Coronary artery (tissue), 2 donors: ENCODE results near the gene PRKAR1A.

ENCODE experiments used
- DNase-seq: peaks from one replicate; pipeline ENCODE4 v3.0.0-alpha.2; 2017; ENCODE audit warnings: low spot score
- H3K27ac ChIP-seq, 2 donors: fragments of 200-600 bp; sonication (generic); one replicate each; pipeline ENCODE4 v1.5.1; 2016 to 2019
- H3K4me3 ChIP-seq: fragments of 200-600 bp; sonication (generic); 2 replicates; pipeline ENCODE4 v1.5.1; 2016; ENCODE audit warnings: mild to moderate bottlenecking, moderate library complexity
- TF ChIP-seq, protein P1 (sequence below): fragments of 200-600 bp; sonication (generic); IDR thresholded peaks from one replicate; pipeline ENCODE4 v1.5.1; 2019; ENCODE audit warnings: antibody characterized with exemption

The PRKAR1A gene

DNA sequence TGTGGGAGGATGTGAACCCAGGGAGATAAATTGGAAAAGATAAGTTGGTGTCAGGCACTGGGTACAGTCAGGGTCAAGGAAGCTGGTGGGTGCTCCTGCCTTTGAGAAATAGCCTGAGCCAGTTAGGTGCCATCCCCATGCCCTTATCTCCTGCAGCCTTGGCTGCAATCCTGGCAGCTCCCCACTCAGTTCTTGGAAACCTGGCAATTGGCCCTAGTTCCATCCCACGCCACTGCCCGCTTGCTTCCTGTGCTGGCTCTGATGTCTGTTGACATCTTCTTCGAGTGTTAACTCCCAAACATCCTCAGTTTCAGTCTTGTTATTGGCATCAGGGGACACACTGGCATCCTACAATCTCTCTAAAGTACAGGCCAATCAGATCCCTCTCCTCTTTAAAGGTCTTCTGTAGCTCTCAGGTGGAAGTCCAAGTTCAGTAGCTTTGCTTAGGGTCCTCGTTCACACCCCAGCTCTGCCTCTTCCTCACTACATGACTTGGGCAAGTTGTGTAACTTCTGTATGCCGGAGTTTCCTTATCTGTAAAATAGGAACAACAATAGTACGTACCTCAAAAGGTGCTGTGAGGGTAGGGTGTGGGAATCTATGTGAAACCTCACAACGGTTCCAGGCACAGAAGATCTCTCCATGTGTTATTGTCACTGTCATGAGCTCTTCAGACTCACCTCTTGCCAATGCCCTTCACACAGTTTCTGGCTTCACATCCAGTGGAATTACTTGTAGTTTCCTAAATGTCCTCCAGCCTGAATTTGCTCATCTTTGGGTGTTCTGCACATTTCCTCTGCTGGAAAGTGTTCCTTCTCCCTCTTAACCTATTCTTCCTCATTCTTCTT is 13.5 kb upstream of the PRKAR1A start:
- TF ChIP-seq, protein P1, sequence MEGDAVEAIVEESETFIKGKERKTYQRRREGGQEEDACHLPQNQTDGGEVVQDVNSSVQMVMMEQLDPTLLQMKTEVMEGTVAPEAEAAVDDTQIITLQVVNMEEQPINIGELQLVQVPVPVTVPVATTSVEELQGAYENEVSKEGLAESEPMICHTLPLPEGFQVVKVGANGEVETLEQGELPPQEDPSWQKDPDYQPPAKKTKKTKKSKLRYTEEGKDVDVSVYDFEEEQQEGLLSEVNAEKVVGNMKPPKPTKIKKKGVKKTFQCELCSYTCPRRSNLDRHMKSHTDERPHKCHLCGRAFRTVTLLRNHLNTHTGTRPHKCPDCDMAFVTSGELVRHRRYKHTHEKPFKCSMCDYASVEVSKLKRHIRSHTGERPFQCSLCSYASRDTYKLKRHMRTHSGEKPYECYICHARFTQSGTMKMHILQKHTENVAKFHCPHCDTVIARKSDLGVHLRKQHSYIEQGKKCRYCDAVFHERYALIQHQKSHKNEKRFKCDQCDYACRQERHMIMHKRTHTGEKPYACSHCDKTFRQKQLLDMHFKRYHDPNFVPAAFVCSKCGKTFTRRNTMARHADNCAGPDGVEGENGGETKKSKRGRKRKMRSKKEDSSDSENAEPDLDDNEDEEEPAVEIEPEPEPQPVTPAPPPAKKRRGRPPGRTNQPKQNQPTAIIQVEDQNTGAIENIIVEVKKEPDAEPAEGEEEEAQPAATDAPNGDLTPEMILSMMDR: no peak
- no peak for DNase-seq
- H3K4me3 ChIP-seq: peak overlapping the region; percentile 31
- H3K27ac ChIP-seq: peak overlapping the region; percentile 13 to 57

DNA sequence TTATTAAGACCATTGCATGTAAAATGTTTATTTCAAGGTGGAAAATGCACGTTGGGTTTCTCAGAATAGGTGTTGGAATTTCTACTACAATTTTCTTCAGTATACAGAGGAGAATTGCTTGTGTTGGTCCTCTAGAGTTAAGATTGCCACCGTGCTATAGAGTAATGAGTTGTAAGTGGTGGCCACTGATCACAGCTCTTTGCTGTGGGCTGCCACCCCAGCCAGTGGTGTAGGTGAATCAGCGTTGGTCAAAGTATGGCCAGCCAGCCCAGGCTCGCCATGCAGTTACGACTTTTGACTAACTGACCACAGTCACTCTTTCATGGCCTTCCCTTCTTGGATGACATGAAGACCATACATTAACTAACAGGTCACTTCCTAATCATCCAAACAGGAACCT is 12.6 kb upstream of the PRKAR1A start:
- no peak for DNase-seq
- Histone ChIP-seq H3K27ac (no peak overlapping the region), H3K4me3 (no peak overlapping the region)
- TF ChIP-seq, protein P1: no peak

DNA sequence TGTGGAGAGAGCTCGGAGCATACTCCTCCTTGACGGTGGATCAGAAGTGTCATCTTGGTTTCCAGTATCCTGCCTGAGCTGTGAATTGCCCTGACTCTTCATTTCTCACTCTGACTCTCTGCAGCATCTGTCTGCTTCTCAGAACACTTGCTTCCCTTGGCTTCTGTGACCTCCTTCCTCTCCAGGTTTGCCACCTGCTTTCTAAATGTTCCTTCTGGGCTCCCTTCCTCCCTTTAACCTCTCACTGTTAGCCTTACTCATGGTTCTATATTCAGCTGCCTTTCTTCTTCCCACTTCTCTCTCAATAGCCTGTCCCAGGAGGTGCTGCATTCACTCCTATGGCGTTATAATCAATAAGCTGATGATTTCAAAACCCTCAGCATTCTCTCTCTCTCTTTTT is 11.2 kb upstream of the PRKAR1A start:
- TF ChIP-seq, protein P1: no peak
- DNase-seq: no peak
- H3K27ac ChIP-seq: no peak overlapping the region

DNA sequence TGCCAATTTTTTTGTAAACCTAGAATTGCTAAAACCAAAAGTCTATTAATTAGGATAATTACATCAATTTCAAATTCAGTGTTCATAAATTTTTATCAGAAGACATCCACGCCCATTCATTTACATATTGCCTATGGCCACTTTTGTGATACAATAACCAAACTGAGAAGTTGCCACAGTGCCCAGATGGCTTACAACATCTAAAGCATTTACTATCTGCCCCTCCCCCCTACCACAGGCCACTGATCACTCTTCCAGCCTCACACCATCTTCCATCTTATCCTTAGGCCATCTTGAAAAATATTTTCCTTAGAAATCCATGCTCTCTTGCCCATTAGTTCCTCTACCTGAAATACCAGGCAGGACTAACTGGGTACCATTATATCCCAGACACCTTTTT is 6.3 kb upstream of the PRKAR1A start:
- H3K27ac ChIP-seq: no peak overlapping the region
- TF ChIP-seq, protein P1: no peak
- no peak overlapping the region for H3K4me3 ChIP-seq
- DNase-seq: no peak

More for the DNA sequence above, 11.2 kb upstream of the PRKAR1A start:
- no peak overlapping the region for H3K4me3 ChIP-seq

DNA sequence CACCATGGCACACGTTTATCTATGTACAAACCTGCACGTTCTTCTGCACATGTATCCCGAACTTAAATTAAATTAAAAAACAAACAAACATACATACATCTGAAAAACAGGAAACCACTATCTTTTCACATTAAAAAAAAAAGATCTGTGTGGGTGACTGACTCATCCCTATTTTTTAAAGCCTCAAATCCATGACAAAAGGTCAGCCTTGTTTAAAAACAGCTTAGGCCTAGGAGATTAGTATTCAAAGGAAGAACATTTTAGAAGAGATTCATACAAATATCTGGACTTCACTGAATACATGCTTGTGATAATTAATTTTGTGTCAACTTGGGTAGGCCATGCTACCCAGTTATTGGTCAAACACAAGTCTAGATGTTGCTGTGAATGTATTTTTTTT is 4.7 kb upstream of the PRKAR1A start:
- DNase-seq: no peak
- TF ChIP-seq, protein P1: no peak
- Histone ChIP-seq H3K27ac (no peak overlapping the region), H3K4me3 (no peak overlapping the region)

DNA sequence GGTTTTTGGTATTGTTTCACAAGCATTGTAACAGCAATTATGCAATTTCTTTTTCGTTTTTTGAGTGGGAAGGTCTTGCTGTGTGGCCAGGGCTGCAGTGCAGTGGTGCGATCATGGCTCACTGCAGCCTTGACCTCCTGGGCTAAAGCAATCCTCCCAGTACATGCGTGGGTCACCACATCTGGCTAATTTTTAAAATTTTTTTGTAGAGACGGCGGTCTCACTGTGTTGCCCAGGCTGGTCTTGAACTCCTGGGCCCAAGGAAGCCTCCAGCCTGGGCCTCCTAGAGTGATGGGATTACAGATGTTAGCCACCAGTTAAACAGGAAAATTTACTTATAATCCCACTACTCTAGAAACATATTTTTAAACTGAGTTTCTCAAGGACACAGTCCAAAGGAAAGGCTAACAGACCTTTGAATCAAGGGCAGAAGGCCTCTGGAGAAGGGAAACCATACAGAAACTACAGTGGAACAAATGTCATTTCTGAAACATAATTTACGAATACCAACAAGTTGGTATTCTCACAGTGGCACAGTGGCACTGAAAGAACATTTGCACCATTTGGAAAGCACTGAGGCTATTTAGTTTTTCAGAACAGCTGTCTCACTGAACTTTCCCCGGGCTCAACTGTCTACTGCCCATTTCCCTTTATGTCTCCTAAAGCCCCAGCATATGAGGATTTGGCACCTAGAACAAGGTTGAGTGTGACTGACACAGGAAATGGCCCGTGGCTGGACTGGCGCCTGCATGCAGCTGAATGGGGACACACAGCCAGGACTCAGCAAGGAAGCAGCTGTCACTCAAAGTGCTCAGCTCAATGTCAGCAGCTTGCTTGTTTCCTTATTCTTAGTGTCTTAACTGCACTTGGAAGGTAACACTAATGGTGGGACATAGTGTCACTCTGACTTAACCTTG is 2.8 kb upstream of the PRKAR1A start:
- TF ChIP-seq, protein P1: no peak
- no peak for DNase-seq
- Histone ChIP-seq H3K4me3 (no peak overlapping the region), H3K27ac (no peak overlapping the region)
